Ovary (tissue), 3 donors: Measurements from ENCODE around the gene CLK1.

Experiments used
- EP300 ChIP-seq: sonication (generic); formaldehyde crosslinking; IDR thresholded peaks from one replicate; pipeline ENCODE4 v1.6.1; 2017; ENCODE audit warnings: antibody characterized with exemption
- POLR2A ChIP-seq: fragments of 450-650 bp; IDR thresholded peaks from one replicate; pipeline ENCODE4 v1.6.1; 2017; ENCODE audit warnings: antibody characterized with exemption, mild to moderate bottlenecking, moderate library complexity
- TF ChIP-seq, protein P1 (sequence below), 3 donors: fragments of 450-650 bp in 2 of 3; fragments of 200-600 bp in 1 of 3; IDR thresholded peaks; one replicate each; pipeline versions ENCODE4 v1.5.1 to v1.8.0; 2016 to 2022; ENCODE audit warnings: antibody characterized with exemption in 3 of 3, mild to moderate bottlenecking in 1 of 3
- donor health status: DM: no; HTN: no; CAD: no.

DNA sequence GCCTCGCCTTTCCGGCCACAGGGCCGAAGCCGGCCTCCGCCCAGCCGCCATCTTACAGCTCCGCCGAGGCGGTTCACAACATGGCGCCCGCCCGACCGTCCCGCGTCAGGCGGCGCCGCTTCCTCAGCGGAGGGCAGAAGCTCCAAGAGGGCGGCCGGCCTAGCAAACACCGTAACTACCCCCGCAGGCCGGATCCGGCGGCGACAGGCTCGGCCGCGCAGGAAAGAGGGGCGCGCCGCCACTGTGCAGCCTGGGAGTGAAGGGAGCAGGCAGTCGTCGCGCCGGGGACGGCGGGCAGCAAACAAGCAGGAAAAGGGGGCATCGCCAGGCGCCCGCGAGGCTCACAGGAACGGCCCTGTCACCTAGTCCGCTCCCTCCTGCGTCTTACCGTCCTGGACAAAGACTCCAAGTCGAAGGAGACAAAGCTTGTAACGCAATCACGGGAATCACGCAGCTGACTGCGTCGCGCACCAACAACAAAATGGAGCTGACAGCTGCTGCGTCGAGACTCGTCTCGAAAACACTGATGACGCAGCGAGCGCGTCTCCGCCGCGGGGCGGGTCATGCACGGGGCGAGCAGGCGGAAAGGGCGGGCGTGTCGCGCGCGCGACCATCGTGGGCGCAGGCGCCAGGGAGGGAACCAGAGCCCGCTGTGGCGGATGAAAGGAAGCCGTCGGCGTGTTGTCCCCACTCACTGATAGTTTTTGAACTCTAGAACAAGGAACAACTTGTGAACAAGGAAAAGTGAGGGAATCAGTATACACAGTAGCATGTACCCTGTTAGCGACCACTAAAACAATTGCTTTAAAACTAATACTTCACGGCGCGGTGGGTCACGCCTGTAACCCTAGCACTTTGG lies at the start of gene CLK1:
- TF ChIP-seq POLR2A (peak; percentile 100), EP300 (peak; percentile 50)
- TF ChIP-seq, protein P1, sequence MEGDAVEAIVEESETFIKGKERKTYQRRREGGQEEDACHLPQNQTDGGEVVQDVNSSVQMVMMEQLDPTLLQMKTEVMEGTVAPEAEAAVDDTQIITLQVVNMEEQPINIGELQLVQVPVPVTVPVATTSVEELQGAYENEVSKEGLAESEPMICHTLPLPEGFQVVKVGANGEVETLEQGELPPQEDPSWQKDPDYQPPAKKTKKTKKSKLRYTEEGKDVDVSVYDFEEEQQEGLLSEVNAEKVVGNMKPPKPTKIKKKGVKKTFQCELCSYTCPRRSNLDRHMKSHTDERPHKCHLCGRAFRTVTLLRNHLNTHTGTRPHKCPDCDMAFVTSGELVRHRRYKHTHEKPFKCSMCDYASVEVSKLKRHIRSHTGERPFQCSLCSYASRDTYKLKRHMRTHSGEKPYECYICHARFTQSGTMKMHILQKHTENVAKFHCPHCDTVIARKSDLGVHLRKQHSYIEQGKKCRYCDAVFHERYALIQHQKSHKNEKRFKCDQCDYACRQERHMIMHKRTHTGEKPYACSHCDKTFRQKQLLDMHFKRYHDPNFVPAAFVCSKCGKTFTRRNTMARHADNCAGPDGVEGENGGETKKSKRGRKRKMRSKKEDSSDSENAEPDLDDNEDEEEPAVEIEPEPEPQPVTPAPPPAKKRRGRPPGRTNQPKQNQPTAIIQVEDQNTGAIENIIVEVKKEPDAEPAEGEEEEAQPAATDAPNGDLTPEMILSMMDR (IDR thresholded peaks at IDR 0.05) = peak in 2 of 3 donors; percentile 4 to 27
